GM18520 (cell line): Measurements from ENCODE around the gene ERICH2.

Experiments used
- ATAC-seq: cut with Tn5 transposase; IDR thresholded peaks from one replicate; pipeline ENCODE4 v1.9.1; 2021; ENCODE audit not compliant: unreplicated experiment

The ERICH2 gene

DNA sequence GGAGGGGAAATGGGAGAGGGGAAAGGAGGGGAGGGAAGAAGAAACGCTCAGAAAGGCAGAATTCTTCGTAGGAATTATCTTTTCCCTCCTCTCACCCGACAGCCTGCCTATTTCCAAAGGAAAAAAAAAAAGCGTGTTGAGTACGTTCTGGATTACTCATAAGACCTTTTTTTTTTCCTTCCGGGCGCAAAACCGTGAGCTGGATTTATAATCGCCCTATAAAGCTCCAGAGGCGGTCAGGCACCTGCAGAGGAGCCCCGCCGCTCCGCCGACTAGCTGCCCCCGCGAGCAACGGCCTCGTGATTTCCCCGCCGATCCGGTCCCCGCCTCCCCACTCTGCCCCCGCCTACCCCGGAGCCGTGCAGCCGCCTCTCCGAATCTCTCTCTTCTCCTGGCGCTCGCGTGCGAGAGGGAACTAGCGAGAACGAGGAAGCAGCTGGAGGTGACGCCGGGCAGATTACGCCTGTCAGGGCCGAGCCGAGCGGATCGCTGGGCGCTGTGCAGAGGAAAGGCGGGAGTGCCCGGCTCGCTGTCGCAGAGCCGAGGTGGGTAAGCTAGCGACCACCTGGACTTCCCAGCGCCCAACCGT lies 46.4 kb downstream of the ERICH2 start, which contains the start of gene GAD1:
GAD1 (plus strand) TSS at position 384 of the 589 bp plus-strand sequence. CDS start 1,705 bp downstream, outside the sequence.
- ATAC-seq: no peak

DNA sequence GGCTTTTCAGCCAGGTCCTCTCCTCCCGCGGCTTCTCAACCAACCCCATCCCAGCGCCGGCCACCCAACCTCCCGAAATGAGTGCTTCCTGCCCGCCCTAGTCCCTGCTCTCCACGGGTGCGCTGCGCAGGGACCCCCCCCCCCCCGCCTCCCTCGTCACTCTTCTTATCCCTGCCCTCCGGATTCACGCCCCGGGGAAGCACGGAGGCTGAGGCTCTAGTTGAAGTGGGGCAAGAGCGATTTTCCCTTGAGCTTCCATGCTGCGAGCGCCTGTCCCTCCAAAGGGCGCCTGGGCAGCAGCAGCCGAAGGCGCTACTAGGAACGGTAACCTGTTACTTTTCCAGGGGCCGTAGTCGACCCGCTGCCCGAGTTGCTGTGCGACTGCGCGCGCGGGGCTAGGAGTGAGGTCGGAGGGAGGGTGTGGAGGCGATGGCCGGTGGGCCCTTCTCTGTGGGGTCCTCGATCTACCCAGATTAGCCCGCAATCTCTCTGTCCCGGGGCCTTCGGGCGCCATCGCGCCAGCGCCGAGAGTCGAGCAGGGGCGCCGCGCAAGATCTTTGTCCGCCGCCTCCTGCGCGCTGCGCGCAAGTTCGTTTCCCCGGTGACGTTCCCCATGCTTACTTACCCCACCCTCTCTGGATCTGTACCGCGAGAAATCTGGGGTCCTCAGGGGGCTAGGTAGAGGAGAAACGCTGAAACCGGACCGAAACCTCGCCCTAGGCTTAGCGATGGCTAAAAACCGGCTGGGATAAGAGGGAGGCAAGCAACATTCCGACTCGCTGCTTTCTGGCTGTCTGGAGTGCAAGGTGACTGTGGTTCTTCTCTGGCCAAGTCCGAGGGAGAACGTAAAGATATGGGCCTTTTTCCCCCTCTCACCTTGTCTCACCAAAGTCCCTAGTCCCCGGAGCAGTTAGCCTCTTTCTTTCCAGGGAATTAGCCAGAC lies 47.2 kb downstream of the ERICH2 start:
- no peak for ATAC-seq

DNA sequence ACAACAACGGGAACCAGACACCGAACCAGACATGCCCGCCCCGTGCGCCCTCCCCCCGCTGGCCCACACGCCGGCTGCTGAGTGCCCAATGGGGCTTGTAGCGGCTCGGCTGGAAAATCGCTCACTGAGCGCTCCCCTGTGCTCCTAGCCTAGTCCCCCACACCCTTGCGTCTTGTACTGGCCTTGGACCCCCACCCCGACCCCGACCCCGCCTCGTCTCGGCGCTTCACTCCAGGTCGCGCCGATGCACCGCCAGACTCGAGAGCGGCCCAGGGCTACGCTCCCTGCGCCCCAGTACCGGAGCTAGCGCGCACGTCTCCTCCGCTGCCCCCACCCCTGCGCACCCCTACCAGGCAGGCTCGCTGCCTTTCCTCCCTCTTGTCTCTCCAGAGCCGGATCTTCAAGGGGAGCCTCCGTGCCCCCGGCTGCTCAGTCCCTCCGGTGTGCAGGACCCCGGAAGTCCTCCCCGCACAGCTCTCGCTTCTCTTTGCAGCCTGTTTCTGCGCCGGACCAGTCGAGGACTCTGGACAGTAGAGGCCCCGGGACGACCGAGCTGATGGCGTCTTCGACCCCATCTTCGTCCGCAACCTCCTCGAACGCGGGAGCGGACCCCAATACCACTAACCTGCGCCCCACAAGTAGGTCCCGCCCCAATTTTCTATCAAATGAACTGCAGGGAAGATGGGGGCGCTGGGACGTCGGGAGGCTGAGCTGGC lies 48.0 kb downstream of the ERICH2 start:
- ATAC-seq: no peak

DNA sequence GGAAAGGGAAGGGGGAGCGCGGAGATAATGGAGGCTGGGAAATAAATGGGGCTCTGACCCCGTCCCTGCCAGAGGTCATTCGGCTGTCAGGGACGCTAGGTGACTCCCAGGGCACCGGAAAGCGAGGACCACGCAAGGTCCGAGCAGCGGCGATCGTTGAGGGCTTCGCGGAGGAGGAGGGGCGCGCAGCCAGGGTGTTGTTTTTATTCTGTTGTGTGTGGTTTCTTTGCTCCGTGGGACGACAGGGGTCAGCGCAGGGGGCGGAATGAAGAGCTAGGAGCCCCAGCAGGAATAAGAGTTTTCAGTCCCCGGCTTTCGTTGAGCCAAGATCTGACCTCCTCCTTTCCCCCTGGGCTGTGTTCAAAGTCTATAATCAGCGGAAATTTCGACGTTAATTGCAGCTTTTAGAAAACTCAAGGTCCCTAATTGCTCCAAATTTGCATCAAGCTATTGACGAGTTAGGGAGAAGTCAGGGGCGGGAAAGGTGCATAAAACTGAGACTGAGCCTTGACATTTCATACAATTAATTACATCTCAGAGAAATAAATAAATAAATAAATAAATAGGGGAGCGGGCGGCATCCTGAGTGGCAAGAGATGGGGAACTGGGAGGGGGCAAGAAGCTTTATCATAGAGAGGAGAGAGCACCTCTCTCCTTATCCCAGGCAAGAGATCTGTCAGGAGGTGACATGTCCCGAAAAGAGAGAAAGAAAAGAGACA lies 48.7 kb downstream of the ERICH2 start:
- ATAC-seq: no peak

DNA sequence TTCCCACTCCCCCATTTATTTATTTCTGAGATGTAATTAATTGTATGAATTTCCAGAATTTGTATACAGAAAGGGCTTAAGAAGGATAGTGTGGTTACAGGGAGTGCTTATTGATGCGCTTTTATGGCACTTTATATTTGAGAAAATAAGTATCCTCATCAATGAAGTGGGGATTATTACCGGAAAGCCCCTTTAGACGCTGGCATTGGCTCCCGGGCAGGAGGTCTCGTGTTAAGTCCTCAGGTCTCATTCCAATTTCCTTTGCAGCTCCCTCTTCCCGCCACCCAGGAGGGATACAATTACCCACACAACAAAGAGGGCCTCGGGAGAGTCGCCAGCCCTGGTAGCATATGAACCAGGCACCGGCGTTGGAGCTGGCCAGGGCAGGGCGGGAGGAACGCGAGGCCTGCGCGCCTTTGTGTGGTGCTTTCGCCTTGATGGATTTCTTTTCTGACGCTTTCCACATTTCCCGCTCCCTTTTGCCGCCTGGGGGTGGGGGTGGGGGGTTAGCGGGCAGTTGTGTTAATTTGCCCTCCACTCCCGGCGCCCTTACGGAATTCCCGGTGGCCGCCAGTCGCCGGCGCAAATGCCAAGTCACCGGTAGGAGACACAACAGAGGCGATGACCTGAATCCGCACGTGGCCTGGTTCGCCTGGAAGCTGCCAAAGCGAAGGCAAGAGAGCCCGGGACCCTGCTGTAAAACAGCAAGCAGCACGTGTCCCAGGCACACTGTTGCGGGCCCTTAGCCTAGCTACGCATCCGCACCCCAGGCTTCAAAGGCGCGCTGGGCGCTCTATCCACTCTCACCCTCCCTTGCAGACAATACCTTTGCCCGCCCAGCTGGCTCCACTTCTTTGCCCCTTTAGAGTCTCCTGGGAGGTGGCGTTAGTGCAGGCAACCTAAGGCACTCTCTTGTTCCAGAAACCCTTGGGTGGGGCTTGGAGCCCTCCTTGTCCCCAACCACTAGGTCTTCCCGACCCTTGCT lies 49.8 kb downstream of the ERICH2 start:
- ATAC-seq: no peak

DNA sequence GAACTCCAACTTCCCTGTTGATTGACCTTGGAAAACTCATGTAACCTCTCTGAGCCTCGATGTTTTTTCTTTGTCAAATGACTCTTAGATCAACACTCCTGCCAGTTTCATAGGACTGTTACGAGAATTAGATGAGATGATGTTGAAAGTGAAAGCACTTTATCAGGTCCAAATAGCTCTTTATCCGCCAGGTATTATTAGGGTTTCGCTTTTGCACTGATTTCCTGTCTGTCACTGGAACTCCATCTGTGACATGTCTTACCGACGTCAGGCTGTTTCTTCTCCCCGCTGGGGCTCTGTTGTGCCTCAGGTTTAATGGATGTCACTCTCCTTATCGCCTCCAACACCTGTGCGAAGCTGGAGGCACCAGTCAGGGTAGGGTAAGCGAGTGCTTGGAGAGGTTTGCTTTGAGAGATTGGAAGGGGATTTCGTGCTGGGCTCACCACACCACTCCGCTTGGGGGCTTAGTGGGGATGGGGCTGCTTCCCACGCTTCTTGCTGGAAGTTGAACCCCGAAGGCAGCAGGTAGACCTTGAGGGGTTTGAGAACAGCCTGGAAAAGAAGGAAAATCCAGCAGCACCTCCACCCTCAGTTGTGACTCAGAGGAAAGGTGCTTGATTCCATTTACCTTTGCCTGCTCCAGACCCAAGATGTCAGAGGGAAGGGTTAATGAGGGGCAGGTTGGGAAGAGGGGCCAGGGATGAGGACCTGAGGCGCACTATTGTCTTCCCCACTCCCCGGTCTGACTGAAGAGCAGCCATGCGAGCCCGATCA lies 50.8 kb downstream of the ERICH2 start:
- no peak for ATAC-seq

DNA sequence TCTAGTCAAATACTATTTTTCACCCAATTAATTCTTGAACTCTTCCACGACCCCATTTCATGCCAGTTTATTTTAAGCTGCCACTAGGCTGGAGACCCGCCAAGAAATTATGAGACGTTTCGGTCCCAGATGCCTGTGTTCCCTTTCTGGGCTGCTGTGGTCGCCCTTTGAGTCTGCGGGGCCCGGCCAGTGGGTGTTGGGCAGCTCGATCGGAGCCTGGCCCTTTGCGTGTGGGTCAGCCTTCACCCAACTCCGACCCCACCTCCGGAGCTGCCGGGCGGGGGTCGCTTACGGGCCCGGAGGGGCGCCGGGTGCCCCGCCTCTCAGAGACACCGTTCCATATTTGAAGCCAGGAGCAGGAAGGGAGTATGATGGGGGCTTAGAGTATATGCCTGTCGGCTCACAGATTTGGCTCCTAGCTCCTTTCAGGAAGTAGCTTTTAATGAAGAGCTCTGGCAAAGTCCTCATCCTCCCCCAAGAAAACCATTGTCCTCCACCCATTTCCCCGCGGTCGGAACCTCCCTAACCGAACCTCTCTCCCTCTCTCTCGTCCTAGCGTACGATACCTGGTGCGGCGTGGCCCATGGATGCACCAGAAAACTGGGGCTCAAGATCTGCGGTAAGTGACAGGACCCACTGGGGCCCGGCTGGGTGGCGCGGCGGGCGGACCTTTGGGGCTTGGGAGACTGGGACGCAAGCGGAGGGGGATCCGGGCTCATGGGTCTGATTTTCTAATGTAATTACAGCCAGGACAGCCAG lies 51.5 kb downstream of the ERICH2 start:
- no peak for ATAC-seq

DNA sequence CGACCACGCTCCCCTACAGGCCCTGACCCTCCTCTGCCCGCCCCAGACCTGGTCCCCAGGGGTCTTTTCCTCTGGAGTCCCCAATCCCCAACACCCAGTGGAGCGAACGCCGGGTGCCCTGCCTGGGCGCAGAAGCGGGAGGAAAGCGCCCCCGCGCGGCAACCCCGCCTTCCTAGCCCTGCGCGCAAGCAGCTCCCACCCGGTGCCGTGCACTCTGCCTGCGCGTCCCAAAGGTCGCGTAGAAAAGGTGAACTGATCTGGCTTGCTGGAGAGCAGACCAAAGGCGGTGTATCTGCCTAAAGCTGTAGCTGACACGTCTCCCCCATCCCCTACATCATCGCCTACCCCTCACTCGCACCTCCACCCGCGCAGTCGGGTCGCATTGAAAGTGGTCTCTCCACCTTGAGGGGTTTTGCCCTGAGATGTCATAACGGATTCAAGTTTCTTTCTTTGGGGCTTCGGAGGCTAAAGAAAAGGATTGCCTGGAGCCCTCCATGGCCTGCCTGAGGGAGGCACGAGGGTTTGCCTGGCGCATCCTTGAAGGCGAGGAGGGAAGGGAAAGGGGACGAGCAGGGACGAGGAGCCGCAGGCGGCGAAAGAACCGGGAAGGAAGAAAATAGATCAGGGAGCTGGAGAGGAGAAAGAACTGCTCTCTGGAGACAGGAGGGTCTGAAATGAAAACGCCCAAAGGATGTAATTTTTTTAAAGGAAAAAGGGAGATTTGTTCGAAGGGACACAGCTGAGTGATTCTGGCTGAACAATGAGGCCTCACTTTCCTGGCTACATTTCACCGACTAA lies 52.3 kb downstream of the ERICH2 start:
- ATAC-seq: no peak

DNA sequence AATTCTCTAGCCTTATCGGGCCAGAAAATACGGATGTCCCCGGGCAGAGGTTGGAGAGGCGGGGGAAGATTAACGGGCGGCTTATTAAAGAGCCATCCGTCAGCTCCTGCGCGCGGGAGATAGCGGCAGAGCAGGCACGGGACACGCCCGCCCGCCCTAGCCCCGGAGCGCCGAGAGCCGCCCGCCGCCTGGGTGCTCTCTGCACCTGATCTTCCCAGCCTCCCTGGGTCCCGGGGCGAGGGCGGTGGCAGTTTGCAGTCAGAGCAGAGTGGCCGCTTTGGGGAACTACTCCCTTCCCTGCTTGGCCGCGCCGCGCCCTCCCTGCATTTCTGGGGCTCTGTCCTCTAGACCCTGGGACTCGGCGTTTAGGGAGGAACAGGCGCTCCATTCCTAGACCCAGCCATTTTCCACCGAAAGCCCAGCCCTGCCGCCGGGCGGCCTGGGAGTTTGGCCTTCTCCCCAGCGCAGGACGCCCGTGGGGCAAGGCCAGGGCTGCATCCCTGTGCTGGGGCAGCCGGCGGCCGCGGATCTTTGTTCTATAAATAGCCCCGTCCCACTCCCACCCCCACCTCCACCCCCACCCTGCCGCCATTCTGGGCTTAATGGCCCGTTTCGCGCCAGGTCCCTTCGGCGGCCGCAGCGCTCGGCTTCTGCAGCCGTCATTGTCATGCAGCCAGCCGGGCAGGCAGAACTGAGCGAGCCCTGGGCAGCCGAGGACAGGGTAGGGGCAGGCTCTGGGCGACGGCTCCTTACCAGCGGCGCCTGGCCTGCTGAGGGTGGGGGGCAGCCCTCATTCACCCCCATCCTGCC lies 53.1 kb downstream of the ERICH2 start:
- ATAC-seq: no peak

DNA sequence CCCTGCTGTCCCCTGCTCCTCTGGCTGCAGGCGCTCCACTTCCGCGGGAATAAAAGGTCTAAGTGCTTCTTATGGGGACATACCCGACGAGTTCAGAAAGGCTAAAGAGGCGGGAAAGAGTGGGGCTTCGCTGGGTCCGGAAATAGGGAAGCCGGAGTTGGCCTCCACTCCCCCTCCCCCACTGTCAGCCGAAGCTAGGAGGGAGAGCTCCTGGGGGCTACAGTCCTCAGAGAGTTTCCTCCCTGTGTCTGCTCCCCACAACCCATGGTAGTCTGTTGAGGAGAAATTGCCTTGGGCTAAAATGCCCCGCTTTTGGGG lies 53.7 kb downstream of the ERICH2 start:
- no peak for ATAC-seq

DNA sequence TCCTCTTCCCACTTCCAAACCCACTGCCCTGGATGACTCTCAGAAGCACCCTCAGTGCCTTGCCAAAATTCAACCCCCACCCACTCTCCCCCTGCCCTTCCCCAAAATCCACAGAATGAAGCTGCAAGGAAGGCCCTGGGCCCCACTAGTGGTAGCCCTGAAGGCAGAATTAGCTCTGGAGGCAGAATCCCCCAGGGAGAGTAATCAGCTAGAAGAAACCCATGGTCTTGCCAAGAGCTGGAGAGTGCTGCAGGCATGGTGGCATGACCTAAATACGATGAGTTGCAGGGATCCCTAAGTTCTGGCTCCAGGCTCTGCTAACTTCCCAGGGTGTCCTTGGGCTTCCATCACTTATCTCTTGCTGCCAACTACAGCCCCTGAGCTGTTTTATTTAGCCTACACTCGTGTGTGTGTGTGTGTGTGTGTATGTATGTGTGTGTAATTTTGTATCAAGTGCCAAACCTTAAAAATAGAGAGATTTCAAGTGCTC lies 54.4 kb downstream of the ERICH2 start:
- ATAC-seq: no peak

DNA sequence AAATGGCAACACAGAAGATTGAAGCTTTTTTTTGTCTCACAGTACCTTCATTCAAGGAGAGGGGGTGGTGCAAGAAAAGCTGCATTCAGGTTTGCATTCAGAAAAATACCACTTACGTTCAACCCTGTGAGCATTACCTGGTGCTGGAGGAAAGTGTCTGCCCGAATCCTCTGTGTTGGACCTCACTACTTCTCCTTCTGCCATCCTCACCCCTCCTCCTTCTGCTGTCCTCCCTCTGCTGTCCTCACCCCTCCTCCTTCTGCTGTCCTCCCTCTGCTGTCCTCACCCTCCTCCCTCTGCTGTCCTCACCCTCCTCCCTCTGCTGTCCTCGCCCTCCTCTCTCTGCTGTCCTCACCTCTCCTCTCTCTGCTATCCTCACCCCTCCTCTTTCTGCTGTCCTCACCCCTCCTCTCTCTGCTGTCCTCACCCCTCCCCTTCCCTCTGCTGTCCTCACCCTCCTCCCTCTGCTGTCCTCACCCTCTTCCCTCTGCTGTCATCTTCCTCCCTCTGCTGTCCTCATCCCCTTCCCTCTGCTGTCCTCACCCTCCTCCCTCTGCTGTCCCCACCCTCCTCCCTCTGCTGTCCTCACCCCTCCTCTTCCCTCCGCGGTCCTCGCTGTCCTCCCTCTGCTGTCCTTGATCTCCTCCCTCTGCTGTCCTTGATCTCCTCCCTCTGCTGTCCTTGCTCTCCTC lies 57.8 kb downstream of the ERICH2 start:
- no peak for ATAC-seq

DNA sequence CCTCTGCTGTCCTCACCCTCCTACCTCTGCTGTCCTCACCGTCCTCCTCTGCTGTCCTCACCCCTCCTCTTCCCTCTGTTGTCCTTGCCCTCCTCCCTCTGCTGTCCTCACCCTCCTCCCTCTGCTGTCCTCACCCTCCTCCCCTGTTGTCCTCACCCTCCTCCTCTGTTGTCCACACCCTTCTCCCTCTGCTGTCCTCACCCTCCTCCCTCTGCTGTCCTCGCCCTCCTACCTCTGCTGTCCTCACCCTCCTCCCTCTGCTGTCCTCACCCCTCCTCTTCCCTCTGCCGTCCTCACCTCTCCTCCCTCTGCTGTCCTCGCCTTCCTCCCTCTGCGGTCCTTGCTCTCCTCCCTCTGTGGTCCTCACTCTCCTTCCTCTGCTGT lies 58.3 kb downstream of the ERICH2 start:
- ATAC-seq: no peak

DNA sequence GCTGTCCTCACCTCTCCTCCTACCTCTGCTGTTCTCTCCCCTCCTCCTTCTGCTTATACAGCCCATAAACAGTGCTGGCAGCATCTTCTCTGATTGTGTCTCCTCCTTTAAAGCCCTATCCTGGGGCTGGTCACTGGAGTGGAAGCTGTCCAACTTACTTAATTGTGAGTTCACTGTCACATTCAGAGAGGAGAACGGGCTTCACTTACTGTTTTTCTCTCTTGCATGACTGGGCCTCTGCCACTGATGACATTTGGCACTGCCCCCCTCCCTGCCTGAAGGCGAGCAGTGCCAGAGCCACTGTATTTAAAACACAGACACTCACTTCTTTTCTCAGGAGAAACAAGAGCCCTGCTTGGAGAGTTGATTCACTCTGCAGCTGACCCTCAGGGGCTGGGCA lies 58.9 kb downstream of the ERICH2 start:
- no peak for ATAC-seq

DNA sequence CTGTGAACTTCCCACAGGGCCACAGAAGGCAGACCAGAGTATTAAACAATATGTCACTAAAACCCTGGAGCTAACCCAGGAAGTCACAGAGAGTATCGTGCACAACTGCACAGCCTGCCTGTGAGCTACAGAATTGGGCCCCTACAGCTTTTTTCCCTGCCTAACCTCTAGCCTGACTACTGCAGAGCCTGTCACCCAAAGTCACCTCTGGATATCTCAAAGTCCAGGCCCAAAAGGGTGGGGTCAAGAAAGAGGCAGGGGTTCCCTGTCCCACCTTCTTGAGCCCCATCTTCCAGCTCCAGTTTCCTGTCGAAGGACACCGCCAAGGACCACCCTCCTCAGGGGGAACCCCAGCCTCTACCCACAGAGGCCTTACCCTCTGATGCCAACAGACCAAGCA lies 60.0 kb downstream of the ERICH2 start:
- no peak for ATAC-seq

DNA sequence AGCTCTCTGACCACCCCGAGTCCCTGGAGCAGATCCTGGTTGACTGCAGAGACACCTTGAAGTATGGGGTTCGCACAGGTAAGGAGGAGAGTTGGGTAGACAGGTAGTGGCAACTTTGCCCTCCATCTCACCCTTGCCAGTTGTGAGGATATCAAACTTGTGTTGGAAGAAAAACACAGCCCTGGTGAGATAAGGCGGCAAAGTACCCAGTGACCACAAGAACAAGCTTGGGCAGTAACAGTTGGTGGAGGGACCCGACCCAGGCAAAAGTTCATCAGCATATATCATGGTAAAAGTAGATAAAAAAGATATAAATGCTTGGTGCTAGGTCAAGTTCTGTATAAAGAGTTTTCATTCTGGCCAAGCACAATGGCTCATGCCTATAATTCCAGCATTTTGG lies 60.9 kb downstream of the ERICH2 start:
- ATAC-seq: no peak
